ENCODE data around the gene AATF.

AATF gene

DNA sequence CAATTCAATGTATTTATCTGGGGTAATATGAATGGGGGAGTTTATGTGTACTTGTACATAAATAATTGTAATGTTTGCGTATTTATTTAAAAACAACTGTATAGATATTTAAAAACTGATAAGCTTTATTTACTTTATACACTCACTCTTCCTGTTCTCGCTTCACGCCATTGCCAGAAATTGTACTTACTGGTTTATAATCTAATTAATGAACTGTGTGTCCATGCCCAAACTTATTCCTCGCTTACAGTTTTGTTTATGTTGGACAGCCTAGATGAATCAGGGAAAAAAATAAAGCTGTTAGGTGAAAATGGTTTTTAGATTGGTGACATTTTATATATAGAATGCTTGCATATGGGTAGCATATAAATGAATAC is 30.8 kb downstream of the AATF start:
- no peak for DNase-seq (ENCODE audit: low spot score)

DNA sequence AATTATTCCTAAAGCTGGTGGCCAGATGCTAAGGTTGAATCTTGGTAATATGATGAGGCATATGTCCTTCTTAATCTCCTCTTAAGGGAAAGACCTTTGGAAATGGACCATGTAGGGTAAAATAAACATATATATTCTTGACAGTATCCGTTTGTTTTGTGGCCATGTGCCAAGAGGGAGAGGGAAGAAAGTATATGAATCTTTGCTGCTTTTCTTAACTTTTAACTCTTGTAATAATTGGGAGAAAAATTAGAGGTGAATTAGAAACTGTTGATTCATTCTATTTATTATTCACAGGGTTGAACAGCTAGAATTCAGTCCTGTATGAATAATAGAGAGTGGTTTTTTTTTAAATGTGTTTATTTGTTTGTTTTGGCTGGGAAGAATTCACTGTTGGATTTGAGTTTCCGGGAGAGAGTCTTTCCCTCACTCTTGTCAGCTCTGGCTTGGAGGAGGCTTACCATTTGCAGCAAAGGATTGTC is 31.6 kb downstream of the AATF start:
- DNase-seq (ENCODE audit: low spot score) = no peak

DNA sequence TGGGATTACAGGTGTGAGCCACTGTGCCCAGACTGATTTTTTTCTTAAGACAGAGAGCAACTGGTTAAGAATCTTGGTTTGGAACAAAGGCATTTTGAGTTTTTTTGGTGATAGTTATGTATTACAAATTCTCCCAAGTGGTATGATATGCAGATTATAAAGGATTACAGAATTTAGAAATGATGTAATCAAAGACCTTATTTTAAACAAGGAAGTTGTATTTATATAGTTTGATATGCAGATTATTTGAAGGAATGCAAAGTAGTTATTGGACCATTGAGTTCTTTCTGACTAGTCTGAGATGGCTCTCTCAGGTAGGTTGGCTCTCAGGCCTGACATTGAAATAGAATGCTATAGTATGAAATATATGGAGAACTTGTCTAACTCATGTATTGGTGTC is 34.9 kb downstream of the AATF start:
- DNase-seq (ENCODE audit: low spot score) = no peak

DNA sequence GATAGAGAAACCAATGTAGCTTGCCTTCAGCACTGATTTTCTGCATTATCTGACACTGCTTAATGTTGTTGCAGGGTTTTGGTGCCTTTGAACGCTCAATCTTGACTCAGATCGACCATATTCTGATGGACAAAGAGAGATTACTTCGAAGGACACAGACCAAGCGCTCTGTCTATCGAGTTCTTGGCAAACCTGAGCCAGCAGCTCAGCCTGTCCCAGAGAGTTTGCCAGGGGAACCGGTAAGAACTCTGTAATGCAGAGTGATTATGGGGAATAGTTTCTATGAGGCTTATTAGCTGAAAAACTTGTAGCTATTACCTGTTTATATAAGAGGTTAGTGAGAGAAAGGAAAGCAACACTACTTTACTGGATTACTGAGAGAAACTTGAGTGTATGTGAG is 40.4 kb downstream of the AATF start:
- DNase-seq (ENCODE audit: low spot score) = no peak

DNA sequence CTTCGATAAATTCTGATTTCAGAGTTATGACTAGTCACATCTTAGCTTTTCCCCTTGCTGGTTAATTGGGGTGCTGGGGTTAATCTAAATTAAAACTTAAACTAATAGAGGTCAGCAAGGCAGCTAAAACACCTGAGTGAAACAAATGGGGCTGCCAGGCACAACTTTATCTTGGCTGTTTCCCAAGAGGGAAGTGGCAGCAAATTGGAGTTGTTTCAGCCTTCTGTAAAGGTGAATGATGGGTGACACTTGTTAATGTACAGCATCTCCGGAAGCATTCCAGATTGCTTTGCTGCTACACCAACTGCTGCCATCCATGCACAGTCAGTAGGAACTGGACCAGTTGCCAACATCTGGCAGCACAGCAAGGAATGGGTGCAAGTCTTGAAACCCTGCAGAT is 43.9 kb downstream of the AATF start:
- DNase-seq (ENCODE audit: low spot score) = no peak

DNA sequence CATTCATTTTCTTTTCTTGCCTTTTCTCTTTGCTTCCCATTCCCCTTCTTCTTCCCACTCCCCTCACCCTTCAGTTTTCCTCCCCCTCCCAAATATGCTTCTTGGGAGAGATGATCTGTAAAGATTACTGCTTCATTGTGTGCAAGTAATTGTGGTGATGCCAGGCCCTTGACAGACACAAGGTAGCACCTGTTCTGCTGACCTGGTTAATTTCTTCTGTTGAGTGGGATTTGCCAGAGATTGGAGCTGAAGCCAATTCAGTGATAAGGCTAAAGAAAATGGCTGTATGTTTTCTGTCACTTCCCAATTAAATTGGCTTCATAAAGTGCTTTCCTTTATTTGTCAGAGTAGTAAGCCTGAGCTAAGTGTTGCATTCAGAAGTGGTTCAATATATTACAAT is 44.5 kb downstream of the AATF start:
- no peak for DNase-seq (ENCODE audit: low spot score)

DNA sequence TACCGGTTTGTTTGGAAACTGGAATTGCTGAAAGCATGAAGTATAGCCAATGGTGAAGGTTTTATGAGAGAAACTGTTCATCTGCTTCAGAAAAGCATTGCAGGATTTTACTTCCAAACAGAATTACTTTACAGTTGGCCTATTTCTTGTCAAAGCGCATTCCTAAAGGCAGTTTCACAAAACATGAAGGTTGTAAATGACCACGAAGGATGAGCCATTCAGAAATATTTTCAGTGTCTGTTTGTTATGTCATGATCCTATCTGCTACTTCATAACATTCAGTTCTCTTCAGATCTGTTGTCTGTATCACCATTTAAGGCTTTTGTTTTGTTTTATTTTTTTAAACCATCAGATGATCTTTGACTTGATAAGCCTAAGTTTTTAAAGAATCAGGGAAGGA is 45.7 kb downstream of the AATF start:
- DNase-seq (ENCODE audit: low spot score) = no peak

DNA sequence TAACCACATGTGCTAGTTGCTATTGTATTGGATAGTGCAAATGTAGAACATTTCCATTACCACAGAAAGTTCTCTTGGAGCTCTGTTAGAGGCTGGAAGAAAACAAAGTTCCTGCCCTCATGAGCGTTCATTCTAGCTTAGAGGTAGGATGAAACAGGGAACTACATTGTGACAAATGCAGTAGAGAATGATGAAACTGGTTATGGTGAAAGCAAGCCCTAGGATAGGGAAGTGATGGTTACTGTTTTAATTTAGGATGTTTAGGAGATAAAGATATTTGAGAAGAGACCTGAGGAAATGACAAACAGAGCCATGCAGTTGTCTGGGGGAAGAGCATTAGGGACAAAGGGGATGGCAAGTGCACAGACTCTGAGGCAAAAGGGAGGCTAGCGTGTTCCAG is 50.7 kb downstream of the AATF start:
- DNase-seq (ENCODE audit: low spot score) = no peak

DNA sequence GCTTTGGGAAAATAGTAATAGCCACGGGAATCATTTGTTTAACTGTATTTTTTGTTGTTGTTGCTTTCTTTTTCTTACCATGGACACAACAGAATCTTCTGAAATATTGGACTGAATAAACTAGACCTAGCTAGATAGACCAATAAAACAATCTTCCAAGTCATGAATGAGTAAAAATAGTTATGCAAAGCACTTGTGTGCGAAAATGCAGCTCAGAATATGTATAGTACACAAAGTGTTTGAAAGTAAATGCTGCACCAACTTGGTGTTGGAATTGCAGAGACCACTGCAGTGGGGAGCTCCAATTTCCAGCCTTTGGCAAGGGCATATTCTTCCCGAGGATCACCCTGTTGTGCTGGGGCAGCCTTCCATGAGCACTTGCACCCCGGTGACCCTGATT is 68.0 kb downstream of the AATF start:
- DNase-seq (ENCODE audit: low spot score) = no peak

DNA sequence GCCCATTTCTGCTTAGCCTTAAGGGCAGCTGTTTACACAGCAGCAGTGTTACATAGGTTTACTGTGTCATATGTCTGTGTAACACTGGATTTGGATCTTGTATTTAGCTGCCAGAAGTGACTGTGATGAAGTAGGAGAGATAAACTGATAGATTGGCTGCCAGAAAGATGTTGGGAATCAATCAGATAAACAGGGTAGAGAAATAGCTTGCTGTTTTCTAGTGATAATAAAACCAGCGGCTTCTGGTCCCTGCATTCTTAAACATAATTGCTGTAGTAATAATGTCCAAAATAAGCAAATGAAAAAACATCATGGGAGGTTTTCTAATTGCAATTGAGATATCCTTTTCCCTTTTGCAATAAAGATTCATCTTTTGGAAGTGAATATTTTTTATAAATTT is 68.7 kb downstream of the AATF start:
- no peak for DNase-seq (ENCODE audit: low spot score)

DNA sequence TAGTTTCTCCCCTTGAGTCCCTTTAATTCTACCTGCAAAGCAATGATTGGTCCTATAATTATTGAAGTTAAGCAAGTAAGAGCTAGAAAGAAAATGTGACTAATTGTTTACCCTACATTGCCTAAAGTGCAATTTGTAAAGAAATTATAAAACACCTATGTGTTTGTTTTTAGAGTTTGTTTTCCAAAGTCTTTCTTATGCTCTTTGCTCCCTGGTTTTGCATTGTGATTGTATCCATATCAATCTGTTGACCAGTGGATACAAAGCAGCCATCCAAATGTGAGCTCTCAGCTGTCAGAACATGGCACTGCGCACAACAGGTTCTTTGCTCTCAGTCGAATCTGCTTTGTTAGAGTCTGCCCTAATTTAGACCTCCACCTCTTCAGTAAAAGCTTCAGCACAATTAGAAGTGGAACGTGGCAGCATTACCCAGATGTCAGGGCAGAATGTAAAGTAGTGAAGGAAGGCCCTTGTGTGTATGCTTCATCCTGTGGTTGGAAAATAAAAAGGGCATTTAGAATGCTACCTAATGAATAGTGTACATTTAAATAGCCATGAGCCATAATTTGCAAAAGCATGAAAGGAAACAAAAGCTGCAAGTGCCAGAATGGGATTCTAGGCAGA is 70.5 kb downstream of the AATF start:
- DNase-seq (ENCODE audit: low spot score) = no peak

DNA sequence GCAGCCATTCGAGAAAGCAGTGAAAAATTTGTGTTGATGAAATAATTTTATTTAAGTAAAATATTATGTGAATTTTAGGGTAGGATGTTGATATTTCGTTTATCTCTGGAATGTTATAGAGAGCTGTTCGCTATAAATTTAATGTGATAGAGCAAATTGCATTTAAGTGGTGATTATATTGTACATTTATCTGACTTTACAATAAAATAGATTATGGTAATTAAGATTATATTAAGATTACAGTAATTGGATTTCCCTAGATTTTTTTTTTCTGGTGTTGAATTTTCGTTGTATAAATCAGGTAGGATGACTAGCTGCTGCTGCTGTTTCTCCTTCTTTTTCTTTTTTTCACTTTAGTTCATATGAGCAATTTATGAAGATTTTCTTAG is 71.0 kb downstream of the AATF start:
- no peak for DNase-seq (ENCODE audit: low spot score)

DNA sequence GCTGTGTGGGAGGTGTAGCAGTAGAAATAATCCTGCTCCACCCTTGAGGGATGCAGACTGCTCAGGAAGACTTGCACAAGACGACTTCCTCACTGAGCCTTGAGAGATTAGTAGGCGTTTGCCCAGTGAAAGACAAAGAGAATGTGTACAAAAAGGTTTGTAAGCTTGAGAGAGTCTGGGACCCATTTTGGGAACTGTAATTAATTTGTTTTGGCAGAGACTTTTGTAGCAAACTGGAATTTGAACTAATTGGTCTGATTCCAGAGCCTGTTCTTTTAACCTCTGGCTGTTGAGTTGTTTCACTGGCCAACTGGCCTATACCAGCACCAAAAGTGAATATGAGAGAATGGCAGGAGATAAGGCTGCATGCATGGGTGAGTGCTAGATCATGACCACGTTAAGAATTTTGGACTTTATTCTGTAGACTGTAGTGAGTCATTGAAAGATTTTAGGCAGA is 75.5 kb downstream of the AATF start:
- no peak for DNase-seq (ENCODE audit: low spot score)

DNA sequence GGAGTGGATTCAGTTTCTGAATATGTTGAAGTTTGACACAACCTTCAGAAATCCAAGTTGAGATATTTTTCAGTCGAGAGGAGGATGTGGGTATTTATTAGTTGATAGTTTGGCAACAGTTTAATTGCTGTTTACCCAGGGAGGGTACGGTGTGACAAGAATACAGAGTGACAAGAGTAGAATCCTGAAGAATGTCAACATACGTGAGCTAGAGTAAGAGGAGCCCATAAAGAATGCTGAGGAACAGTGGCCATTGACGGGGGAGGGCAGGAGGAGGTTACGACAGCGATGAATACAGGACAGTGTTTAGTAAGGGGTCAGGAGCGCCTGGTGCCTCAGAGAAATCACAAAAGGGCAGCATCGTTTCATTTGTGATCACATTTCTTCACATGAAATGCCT is 76.5 kb downstream of the AATF start:
- DNase-seq (ENCODE audit: low spot score) = no peak

DNA sequence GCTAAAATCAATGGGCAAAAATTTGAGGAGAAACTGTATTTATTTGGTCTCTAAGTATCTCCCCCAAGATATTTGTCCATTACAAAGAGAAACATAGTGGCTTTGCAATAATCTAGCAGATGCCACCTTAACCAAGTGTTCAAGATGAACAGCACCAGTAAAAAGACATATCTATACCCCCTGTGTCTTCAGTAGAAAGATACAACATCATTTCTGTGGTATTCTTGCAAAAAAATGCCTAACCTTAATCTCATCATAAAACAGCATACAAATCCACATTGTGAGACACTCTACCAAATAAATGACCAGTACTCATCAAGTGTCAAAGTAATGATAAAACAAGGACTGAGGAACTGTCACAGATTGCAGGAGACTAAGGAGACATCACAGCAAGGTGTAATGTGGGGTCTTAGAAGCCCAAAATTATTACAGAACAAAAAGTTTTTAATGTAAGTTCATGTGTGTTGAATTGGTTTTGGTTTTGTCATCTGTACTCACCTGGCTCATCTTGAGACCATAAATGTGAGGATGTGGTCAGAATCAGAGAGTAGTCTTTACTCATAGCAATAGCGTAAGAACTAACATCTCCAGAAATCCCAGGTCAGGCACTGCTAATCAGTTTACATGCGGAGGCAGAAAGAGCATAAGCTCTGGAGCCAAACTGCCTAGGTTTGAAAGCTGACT is 77.2 kb downstream of the AATF start:
- no peak for DNase-seq (ENCODE audit: low spot score)

DNA sequence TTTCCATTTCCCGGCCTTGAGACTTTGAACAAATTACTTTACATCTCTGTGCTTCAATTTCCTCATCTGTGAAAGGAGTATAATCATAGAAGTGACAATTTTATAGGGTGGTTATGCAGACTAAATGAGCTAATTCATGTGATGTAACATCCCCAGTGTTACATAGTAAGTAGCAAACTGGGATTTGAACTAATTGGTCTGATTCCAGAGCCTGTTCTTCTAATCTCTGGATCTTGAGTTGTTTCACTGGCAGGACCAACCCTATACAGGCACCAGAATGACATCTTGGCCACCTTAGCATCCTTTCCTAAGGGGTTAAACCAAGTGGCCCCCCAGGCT is 77.7 kb downstream of the AATF start:
- no peak for DNase-seq (ENCODE audit: low spot score)

DNA sequence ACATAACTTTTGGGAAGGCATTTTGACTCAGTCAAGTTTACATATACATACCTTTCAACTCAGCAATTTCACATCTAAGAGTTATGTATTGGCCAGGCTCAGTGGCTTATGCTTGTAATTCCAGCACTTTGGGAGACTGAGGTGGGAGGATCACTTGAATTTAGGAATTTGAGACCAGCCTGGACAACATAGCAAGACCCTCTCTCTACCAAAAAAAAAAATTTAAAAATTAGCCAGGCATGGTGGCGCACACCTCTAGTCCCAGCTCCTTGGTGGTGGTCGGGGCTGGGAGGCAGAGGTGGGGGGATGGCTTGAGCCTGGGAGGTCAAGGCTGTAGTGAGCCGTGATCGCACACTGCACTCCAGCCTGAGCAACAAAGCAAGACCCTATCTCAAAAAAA is 79.3 kb downstream of the AATF start:
- no peak for DNase-seq (ENCODE audit: low spot score)

DNA sequence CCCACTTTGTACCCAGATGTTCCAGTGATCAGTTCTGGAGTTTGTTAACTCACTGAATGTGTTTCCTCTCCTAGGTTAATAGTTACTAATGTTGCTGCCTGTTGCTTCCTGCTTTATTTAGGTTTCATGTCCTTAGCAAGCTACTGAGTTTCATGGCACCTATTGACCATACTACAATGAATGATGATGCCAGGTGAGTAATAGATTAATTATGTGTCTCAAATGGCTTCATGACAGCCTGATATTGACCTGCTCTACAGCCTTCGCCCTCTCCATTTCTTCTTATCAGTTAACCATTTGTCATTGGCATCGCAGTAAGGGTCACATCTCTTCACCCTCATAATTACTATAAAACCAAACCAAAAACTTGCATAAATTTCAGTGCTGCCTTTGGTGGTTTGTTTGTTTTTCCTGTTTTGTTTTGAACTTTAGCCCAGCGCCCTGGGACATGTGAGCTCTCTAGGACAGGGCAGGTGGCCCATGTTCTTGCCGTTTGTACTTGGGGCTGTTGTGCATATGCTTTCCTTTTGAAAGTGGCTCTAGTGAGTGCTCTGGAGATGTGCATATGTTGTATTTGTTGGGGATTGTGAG is 82.8 kb downstream of the AATF start:
- DNase-seq (ENCODE audit: low spot score) = no peak

DNA sequence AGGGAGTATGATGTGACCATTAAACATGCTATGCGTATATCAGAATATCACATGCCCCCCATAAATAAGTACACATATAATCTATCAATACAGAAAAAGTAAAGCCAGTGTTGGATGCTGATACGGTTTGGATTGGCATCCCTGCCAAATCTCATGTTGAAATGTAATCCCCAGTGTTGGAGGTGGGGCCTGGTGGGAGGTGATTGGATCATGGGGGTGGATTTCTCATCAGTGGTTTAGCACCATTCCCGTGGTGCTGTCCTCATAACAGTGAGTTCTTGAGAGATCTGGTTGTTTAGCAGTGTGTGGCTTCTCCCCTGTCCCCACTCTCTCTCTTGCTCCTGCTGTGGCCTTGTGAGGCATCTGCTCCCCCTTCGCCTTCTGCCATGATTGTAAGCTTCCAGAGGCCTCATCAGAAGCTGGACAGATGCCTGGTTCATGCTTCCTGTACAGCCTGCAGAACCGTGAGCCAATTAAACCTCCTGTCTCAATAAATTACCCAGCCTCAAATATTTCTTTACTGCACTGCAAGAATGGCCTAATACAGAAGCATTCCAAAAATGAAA is 88.9 kb downstream of the AATF start:
- DNase-seq (ENCODE audit: low spot score) = no peak

DNA sequence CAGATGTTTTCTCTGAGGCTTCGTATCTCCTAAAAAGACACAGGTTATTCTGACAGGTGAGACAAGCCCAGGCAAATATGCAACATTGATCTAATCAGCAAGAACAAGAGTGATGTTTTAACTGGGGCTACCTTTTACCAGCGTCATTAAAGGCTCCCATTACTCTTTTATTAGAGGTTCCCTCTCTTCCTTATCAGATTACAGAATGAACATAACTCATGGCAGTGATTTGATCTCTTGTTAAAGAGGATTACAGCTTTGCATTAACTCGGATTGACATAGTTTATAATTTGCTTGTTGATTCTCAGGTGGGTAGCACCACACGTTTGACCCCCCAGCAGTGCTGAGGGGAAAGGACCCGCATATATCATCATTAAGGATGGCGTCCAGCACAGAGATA is 90.5 kb downstream of the AATF start:
- DNase-seq (ENCODE audit: low spot score) = no peak

DNA sequence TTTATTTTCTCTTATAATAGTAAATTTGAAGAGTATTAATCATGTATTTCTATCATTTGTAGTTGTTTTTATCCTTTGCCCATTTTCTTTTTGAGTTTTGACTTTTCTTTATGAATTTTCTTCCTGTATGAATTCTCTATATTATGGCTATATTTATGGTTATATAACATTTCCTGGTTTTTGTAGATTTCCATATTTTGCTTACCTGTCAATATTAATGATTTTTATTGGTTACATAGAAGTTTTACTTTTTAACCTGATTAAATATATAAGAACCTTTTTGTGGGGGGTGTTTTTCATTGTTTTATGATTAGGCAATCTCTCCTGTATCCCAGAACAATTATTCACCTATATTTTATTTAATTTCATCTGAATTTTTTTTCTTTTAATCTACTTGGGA is 93.2 kb downstream of the AATF start:
- no peak for DNase-seq (ENCODE audit: low spot score)

DNA sequence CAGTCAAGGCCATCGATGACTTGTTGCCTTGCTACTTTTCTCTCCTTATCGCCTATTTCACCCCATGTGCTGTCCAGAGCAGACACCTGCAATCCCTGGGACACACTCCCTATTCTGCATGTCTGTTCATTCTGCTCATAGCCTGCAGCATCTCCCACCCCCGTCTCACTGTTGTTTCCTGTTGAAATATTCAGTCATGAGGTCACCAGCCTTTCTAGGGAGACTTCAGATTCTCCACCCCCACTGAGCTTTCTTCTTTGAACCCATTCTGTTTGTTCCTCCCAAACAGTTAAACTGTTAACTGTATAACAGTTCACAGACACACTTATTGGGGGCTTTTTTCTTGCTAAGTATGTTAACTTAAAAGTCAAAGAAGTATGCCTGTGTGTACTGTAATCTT is 94.4 kb downstream of the AATF start:
- no peak for DNase-seq (ENCODE audit: low spot score)

DNA sequence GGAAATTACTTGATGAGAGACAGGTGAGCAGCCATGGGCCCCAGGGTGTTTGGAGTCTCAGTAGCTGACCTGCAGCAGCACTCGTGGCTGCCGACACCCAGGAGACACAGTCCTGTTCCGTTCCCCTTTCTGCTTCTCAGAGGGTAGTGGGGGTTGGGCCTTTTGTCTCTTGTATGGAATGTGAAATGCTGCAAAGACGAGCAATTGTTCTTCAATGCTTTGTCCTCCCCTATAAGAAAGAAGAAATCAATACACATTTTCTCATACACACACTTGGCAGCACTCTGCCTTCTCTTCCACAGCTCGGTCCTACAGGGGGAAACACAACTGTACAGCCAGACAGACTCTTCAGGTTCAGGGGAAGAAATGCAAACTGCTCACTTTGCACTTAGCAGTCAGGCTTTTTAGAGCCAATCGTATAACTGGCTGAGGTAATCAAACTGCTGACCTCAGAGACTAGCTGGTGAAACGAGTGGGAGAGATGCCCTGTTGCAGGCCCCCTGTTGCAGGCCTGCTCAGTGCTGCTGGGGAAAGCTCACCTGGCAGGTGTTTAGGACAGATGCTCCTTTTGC is 96.7 kb downstream of the AATF start:
- no peak for DNase-seq (ENCODE audit: low spot score)

All from NAMALWA (cell line).